Vagina (tissue), 2 donors: ENCODE results near the gene ITGB4.

Experiments
- CTCF ChIP-seq, 3 experiments: fragments of 450-650 bp in 2 of 3; fragments of 200-600 bp in 1 of 3; sonication (generic) in 1 of 3; IDR thresholded peaks; one replicate each; pipeline ENCODE4 v1.5.1; 2017 to 2019; ENCODE audit warnings: antibody characterized with exemption in 3 of 3, mild to moderate bottlenecking in 2 of 3, moderate library complexity in 2 of 3
- POLR2A ChIP-seq, 2 donors: fragments of 450-650 bp; IDR thresholded peaks; one replicate each; pipeline ENCODE4 v1.6.1; 2017; ENCODE audit warnings: antibody characterized with exemption in 2 of 2, mild to moderate bottlenecking in 2 of 2, moderate library complexity in 2 of 2
- POLR2AphosphoS5 ChIP-seq, 2 donors: sonication (generic); formaldehyde crosslinking; IDR thresholded peaks; one replicate each; pipeline ENCODE4 v1.9.0; 2017; ENCODE audit warnings: antibody characterized with exemption in 2 of 2, mild to moderate bottlenecking in 2 of 2, low read depth in 1 of 2; ENCODE audit not compliant: insufficient read depth in 1 of 2

DNA sequence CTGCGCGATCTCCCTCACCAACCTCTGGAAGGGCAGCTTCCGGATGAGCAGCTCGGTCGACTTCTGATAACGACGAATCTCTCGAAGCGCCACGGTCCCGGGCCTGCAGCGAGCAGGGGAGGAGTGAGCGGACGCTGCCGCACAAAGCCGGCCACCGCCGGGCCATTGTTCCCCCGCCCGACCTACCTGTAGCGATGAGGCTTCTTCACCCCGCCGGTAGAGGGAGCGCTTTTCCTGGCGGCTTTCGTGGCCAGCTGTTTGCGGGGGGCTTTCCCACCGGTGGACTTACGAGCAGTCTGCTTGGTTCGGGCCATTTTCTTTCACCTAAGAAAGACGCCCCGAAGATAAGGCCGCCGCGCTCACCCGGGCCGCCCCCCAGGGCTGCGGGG is 57.6 kb downstream of the ITGB4 start:
- TF ChIP-seq CTCF (IDR thresholded peaks at IDR 0.05), result peak in 2 of 3 experiments; percentile 26 to 35
- no peak for TF ChIP-seq POLR2A (IDR thresholded peaks at IDR 0.05)
- no peak for TF ChIP-seq POLR2AphosphoS5 (IDR thresholded peaks at IDR 0.05; ENCODE audit: insufficient read depth in 1 of 2, low read depth in 1 of 2)
